ENCODE data around the gene ATP12A. TPM values are rescaled to one million over a fixed set of nuclear protein-coding genes. Genes with fewer than 3 reads are reported as not detected.
"Not testable (repeated sequence)": the region's sequence is repeated elsewhere in the genome, so short reads cannot be mapped to it uniquely, and the experiment has no call there.

ATP12A gene
- total RNA-seq, 1 donor from 2014 or later: not detected

DNA sequence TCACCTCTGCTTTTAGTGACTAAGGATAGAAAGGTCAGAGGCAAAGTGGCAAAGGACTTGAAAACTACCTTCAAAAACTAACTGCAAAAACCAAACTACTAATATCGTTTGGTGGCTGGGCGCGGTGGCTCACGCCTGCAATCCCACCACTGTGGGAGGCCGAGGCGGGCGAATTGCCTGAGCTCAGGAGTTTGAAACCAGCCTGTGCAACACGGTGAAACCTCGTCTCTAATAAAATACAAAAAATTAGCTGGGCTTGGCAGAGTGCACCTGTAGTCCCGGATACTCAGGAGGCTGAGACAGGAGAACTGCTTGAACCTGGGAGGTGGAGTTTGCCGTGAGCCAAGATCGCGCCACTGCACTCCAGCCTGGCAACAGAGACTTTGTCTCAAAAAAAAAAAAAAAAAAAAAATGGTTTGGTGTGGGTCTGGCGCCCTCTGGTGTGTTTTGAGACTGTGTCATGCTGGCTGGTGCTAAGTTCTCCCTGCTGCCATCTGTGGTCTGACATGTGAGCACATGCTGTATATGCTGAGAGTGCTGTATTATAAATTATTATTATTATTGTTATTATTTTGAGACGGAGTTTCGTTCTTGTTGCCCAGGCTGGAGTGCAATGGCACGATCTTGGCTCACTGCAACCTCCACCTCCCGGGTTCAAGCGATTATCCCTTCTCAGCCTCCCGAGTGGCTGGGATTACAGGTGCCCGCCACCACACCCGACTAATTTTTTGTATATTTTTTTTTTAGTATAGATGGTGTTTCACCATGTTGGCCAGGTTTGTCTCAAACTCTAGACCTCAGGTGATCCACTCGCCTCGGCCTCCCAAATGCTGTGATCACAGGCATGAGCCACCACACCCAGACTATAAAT lies 47.8 kb downstream of the ATP12A start:
- H3K9me3 ChIP-seq (replicated peaks): peaks cover 14% of the 10 kb centered on the region
- H3K27ac ChIP-seq (replicated peaks): no peak overlapping the region
- DNase-seq: no peak
- peak; percentile 82 for TF ChIP-seq CTCF (IDR thresholded peaks at IDR 0.05; ENCODE audit: borderline replicate concordance)
- no peak overlapping the region for H3K4me3 ChIP-seq
- H3K4me1 ChIP-seq: no peaks in the 10 kb centered on the region
- intact Hi-C loops (cut with micrococcal nuclease): no loop called here
- H3K27me3 ChIP-seq (ENCODE audit: low read depth): peaks cover 5% of the 10 kb centered on the region
- no peaks in the 10 kb centered on the region for H3K36me3 ChIP-seq

DNA sequence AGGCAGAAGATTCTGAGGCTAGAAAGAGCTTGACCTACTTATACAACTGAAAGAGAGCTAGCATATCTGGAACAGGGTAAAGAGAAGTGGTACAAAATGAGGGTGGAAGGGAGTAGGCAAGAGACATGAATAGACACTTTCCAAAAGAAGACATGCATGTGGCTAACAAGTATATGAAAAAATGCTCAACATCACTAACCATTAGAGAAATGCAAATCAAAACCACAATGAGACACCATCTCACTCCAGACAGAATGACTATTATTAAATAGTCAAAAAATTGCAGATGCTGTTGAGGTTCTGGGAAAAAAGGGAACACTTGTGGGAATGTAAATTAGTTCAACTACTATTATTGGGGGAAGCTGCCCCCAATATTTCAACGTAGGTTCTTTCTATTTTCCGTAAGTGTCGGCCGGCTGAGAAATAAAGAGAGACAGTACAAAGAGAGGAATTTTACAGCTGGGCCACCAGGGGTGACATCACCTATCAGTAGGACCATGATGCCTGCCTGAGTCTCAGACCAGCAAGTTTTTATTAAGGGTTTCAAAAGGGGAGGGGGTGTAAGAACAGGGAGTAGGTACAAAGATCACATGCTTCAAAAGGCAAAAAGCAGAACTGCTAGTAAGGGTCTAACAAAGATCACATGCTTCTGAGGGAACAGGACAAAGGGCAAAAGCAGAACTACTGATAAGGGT lies 50.8 kb downstream of the ATP12A start:
- H3K4me1 ChIP-seq; H3K4me3 ChIP-seq; H3K36me3 ChIP-seq; H3K27me3 ChIP-seq (ENCODE audit: low read depth); H3K27ac ChIP-seq (replicated peaks); DNase-seq; intact Hi-C loops (cut with micrococcal nuclease): not testable (repeated sequence)
- H3K9me3 ChIP-seq (replicated peaks): peaks cover 14% of the 10 kb centered on the region

DNA sequence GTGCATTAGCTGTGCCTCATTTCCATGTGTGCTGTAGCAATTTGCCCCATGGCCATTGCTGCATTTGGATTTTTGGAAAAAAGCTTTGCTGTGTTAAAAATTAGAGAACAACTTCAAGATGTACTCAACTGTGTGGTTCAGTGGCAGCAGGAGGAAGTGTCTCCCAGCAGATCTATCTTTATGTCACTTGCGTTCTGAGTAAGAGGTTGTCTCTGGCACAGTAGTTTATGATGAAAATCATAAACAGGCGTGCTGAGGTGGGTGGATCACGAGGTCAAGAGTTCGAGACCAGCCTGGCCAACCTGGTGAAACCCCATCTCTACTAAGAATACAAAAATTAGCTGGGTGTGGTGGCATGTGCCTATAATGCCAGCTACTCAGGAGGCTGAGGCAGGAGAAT lies 54.7 kb downstream of the ATP12A start:
- intact Hi-C loops (cut with micrococcal nuclease): no loop called here
- no peak overlapping the region for H3K4me3 ChIP-seq
- no peak overlapping the region for H3K27ac ChIP-seq (replicated peaks)
- no peaks in the 10 kb centered on the region for H3K36me3 ChIP-seq
- H3K9me3 ChIP-seq (replicated peaks): peaks cover 14% of the 10 kb centered on the region
- no peak for DNase-seq
- H3K4me1 ChIP-seq: no peaks in the 10 kb centered on the region
- no peaks in the 10 kb centered on the region for H3K27me3 ChIP-seq (ENCODE audit: low read depth)
- TF ChIP-seq CTCF (IDR thresholded peaks at IDR 0.05; ENCODE audit: borderline replicate concordance): no peak

- Histone ChIP-seq H3K9me3 (replicated peaks) (peaks cover 2% of the 10 kb centered on the region), H3K4me1 (no peaks in the 10 kb centered on the region), H3K27ac (replicated peaks) (no peak overlapping the region), H3K36me3 (no peaks in the 10 kb centered on the region), H3K27me3 (ENCODE audit: low read depth) (peaks cover 6% of the 10 kb centered on the region), H3K4me3 (no peak overlapping the region)
- intact Hi-C loops (cut with micrococcal nuclease): no loop called here
- no peak for DNase-seq
- no peak for TF ChIP-seq CTCF (IDR thresholded peaks at IDR 0.05; ENCODE audit: borderline replicate concordance)
Measured at GRCh38 chr13:24737042-24737441, 56.8 kb downstream of the ATP12A start.

- peaks cover 19% of the 10 kb centered on the region for H3K27me3 ChIP-seq (ENCODE audit: low read depth)
Measured at GRCh38 chr13:24738366-24738847, 58.2 kb downstream of the ATP12A start.

More at GRCh38 chr13:24738366-24738847, 58.2 kb downstream of the ATP12A start:
- Histone ChIP-seq H3K4me1 (no peaks in the 10 kb centered on the region), H3K36me3 (no peaks in the 10 kb centered on the region), H3K9me3 (replicated peaks) (no peaks in the 10 kb centered on the region), H3K4me3 (no peak overlapping the region), H3K27ac (replicated peaks) (no peak overlapping the region)
- no peak for TF ChIP-seq CTCF (IDR thresholded peaks at IDR 0.05; ENCODE audit: borderline replicate concordance)
- no peak for DNase-seq
- intact Hi-C loops (cut with micrococcal nuclease): no loop called here

Data from left ventricle myocardium inferior (tissue), 1 donor.